GM18499 (cell line): Measurements from ENCODE around the gene DENND5B.
"Not testable (repeated sequence)": the region's sequence is repeated elsewhere in the genome, so short reads cannot be mapped to it uniquely, and the experiment has no call there.

ENCODE experiments used
- ATAC-seq: cut with Tn5 transposase; IDR thresholded peaks from one replicate; pipeline ENCODE4 v1.9.1; 2021; ENCODE audit warnings: moderate number of reproducible peaks; ENCODE audit not compliant: insufficient read depth, unreplicated experiment

Gene DENND5B

GRCh38 chr12:31590642-31591379 lies at the start of gene DENND5B:
Gene DENND5B (minus strand): TSS chr12:31591136. CDS start chr12:31590832, 304 bp downstream.
- ATAC-seq: no peak

GRCh38 chr12:31634620-31635019 lies 43.7 kb upstream of the DENND5B start:
- no peak for ATAC-seq

- ATAC-seq: no peak
Observed at GRCh38 chr12:31633464-31633863, 42.5 kb upstream of the DENND5B start.

- ATAC-seq: no peak
Observed at GRCh38 chr12:31631809-31632208, 40.9 kb upstream of the DENND5B start.

- ATAC-seq: no peak
Observed at GRCh38 chr12:31631023-31631724, 40.2 kb upstream of the DENND5B start.

- no peak for ATAC-seq
Observed at GRCh38 chr12:31629756-31630732, 39.1 kb upstream of the DENND5B start.

- ATAC-seq: no peak
Observed at GRCh38 chr12:31627456-31628054, 36.6 kb upstream of the DENND5B start.

GRCh38 chr12:31626270-31626995 lies 35.5 kb upstream of the DENND5B start:
- no peak for ATAC-seq

- no peak for ATAC-seq
Observed at GRCh38 chr12:31622038-31622437, 31.1 kb upstream of the DENND5B start.

- no peak for ATAC-seq
Observed at GRCh38 chr12:31620311-31620710, 29.4 kb upstream of the DENND5B start.

- no peak for ATAC-seq
Observed at GRCh38 chr12:31618228-31619025, 27.5 kb upstream of the DENND5B start.

GRCh38 chr12:31612819-31613218 lies 21.9 kb upstream of the DENND5B start:
- ATAC-seq: no peak

- ATAC-seq: not testable (repeated sequence)
Observed at GRCh38 chr12:31608299-31608698, 17.4 kb upstream of the DENND5B start.

GRCh38 chr12:31605531-31605930 lies 14.6 kb upstream of the DENND5B start:
- ATAC-seq: no peak

GRCh38 chr12:31603546-31604009 lies 12.6 kb upstream of the DENND5B start:
- ATAC-seq: peak; percentile 91

- ATAC-seq: no peak
Observed at GRCh38 chr12:31600750-31601149, 9.8 kb upstream of the DENND5B start.

GRCh38 chr12:31600252-31600651 lies 9.3 kb upstream of the DENND5B start:
- ATAC-seq: no peak

GRCh38 chr12:31599053-31599452 lies 8.1 kb upstream of the DENND5B start:
- peak; percentile 41 for ATAC-seq

GRCh38 chr12:31597066-31597465 lies 6.1 kb upstream of the DENND5B start:
- no peak for ATAC-seq
